Measurements from ENCODE around the gene ELAC2. TPM values are rescaled to one million over a fixed set of nuclear protein-coding genes. Genes with fewer than 3 reads are reported as not detected.

ELAC2 gene
- total and polyA plus RNA-seq, 2 donors (not counting 1 experiment from before 2014, with no cell fraction given), result 36.9 to 47.2 TPM

DNA sequence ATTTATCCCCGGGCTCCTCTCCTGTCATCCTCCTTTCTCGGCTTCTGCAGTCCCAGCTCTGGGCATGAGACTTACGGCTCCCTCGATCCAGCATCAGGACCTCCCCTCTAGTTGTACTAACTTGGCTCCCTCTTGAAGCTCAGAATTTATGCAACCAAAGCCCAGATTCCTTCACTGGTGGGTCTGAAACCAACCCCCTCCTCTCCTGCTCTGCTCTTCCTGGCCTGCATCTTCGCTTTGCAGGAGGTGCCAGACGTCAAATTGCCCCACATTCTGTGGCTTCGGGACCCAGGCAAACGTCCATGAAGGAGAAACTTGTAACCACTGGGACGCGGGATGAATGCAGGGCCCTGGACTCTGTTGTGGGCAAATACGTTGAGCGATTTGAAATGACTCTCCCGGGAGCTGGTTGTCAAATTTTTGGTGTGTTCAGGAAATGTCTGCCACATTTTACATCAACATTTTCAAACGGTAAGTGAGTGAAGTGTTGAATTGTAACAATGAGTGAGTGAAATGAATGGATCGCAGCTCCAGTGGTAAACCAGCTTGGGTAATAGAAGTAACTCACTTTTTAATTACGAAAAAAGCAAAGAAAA lies 29.3 kb upstream of the ELAC2 start:
- no peak overlapping the region for H3K27ac ChIP-seq (ENCODE audit: insufficient read depth, low read length)
- DNase-seq (ENCODE audit: low read depth in 2 of 2), result no peak
- H3K9ac ChIP-seq (ENCODE audit: insufficient read depth, low read length), result no peak overlapping the region
- no peak overlapping the region for H3K4me2 ChIP-seq (ENCODE audit: extremely low read depth, insufficient read depth, low read length)
- no peaks in the 10 kb centered on the region for H4K20me1 ChIP-seq (ENCODE audit: control insufficient read depth, extremely low read depth, insufficient read depth, low read length)
- H3K36me3 ChIP-seq (ENCODE audit: control insufficient read depth, insufficient read depth, low read length), result no peaks in the 10 kb centered on the region
- no peaks in the 10 kb centered on the region for H3K27me3 ChIP-seq (ENCODE audit: control insufficient read depth, insufficient read depth, low read length)
- no peaks in the 10 kb centered on the region for H3K4me1 ChIP-seq (ENCODE audit: control insufficient read depth, extremely low read depth, insufficient read depth, low read length)
- no peak overlapping the region for H2AFZ ChIP-seq (ENCODE audit: low read length)
- no peaks in the 10 kb centered on the region for H3K79me2 ChIP-seq (ENCODE audit: control insufficient read depth, insufficient read depth, low read length)
- TF ChIP-seq EZH2 (IDR thresholded peaks at IDR 0.05; ENCODE audit: low read length, missing control alignments), result no peak
- TF ChIP-seq, protein P1, sequence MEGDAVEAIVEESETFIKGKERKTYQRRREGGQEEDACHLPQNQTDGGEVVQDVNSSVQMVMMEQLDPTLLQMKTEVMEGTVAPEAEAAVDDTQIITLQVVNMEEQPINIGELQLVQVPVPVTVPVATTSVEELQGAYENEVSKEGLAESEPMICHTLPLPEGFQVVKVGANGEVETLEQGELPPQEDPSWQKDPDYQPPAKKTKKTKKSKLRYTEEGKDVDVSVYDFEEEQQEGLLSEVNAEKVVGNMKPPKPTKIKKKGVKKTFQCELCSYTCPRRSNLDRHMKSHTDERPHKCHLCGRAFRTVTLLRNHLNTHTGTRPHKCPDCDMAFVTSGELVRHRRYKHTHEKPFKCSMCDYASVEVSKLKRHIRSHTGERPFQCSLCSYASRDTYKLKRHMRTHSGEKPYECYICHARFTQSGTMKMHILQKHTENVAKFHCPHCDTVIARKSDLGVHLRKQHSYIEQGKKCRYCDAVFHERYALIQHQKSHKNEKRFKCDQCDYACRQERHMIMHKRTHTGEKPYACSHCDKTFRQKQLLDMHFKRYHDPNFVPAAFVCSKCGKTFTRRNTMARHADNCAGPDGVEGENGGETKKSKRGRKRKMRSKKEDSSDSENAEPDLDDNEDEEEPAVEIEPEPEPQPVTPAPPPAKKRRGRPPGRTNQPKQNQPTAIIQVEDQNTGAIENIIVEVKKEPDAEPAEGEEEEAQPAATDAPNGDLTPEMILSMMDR (conservative IDR thresholded peaks at IDR 0.05 in 1 of 2, IDR thresholded peaks at IDR 0.05 in 1 of 2; ENCODE audit: low read depth in 1 of 2, low read length in 2 of 2), result no peak
- H3K9me3 ChIP-seq (ENCODE audit: control insufficient read depth, insufficient read depth, low read depth, low read length), result no peaks in the 10 kb centered on the region
- H3K4me3 ChIP-seq (replicated peaks in 1 of 4; ENCODE audit: control extremely low read depth in 1 of 4, insufficient read depth in 1 of 4, low read depth in 3 of 4, low read length in 4 of 4), result no peak overlapping the region

DNA sequence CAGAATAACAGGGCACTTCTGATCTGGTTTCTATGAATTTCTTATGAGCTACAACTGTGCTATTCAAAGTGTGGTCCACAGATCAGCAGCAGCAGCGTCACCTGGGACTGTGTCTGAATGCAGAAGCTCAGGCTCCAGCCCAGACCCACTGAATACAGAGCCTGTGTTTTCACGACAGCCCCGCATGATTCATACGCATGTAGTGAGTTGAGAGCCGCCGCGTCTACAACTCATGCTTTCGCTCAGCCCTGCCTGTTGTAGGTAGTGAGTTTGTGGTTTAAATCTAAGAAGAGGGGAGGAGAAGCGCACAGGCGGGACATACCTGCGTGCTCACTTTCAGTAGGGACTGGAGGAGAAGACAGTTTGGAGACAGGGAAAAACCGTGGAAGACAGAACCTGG lies 28.5 kb upstream of the ELAC2 start:
- no peak for DNase-seq (ENCODE audit: low read depth in 2 of 2)
- no peak overlapping the region for H3K4me2 ChIP-seq (ENCODE audit: extremely low read depth, insufficient read depth, low read length)
- H3K4me1 ChIP-seq (ENCODE audit: control insufficient read depth, extremely low read depth, insufficient read depth, low read length), result no peaks in the 10 kb centered on the region
- H3K9me3 ChIP-seq (ENCODE audit: control insufficient read depth, insufficient read depth, low read depth, low read length), result no peaks in the 10 kb centered on the region
- H2AFZ ChIP-seq (ENCODE audit: low read length), result no peak overlapping the region
- H3K79me2 ChIP-seq (ENCODE audit: control insufficient read depth, insufficient read depth, low read length), result no peaks in the 10 kb centered on the region
- H3K9ac ChIP-seq (ENCODE audit: insufficient read depth, low read length), result no peak overlapping the region
- H3K36me3 ChIP-seq (ENCODE audit: control insufficient read depth, insufficient read depth, low read length), result no peaks in the 10 kb centered on the region
- TF ChIP-seq, protein P1 (conservative IDR thresholded peaks at IDR 0.05 in 1 of 2, IDR thresholded peaks at IDR 0.05 in 1 of 2; ENCODE audit: low read depth in 1 of 2, low read length in 2 of 2), result no peak
- TF ChIP-seq EZH2 (IDR thresholded peaks at IDR 0.05; ENCODE audit: low read length, missing control alignments), result no peak
- no peak overlapping the region for H3K4me3 ChIP-seq (replicated peaks in 1 of 4; ENCODE audit: control extremely low read depth in 1 of 4, insufficient read depth in 1 of 4, low read depth in 3 of 4, low read length in 4 of 4)
- H3K27me3 ChIP-seq (ENCODE audit: control insufficient read depth, insufficient read depth, low read length), result no peaks in the 10 kb centered on the region
- no peaks in the 10 kb centered on the region for H4K20me1 ChIP-seq (ENCODE audit: control insufficient read depth, extremely low read depth, insufficient read depth, low read length)
- H3K27ac ChIP-seq (ENCODE audit: insufficient read depth, low read length), result no peak overlapping the region

DNA sequence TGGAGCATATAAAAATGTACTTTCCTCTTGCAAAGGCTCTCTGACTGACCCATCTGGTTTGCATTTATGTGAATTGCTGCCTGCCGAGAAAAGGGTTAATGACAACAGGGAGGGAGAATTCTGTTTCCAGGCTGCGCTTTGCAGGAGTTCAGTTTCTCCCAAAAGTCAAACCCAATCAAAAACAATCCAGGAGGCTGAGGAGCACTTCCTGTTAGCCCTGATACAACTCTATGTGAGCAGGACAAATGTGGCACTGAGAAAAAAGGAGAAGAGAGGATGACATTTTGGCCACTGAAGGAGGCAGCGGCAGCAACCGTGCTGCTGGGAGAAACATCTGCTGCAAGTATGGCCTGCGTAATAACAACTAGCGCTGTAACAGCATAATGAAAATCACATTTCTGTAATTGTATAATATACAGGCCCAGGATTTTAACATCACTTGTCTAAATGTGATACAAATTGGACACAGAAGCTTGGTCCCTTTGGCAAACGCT lies 26.8 kb upstream of the ELAC2 start:
- H4K20me1 ChIP-seq (ENCODE audit: control insufficient read depth, extremely low read depth, insufficient read depth, low read length), result no peaks in the 10 kb centered on the region
- no peaks in the 10 kb centered on the region for H3K27me3 ChIP-seq (ENCODE audit: control insufficient read depth, insufficient read depth, low read length)
- no peak overlapping the region for H3K9ac ChIP-seq (ENCODE audit: insufficient read depth, low read length)
- H3K4me2 ChIP-seq (ENCODE audit: extremely low read depth, insufficient read depth, low read length), result no peak overlapping the region
- no peak overlapping the region for H3K27ac ChIP-seq (ENCODE audit: insufficient read depth, low read length)
- no peaks in the 10 kb centered on the region for H3K36me3 ChIP-seq (ENCODE audit: control insufficient read depth, insufficient read depth, low read length)
- no peak overlapping the region for H2AFZ ChIP-seq (ENCODE audit: low read length)
- no peak for DNase-seq (ENCODE audit: low read depth in 2 of 2)
- H3K79me2 ChIP-seq (ENCODE audit: control insufficient read depth, insufficient read depth, low read length), result no peaks in the 10 kb centered on the region
- H3K4me1 ChIP-seq (ENCODE audit: control insufficient read depth, extremely low read depth, insufficient read depth, low read length), result no peaks in the 10 kb centered on the region
- no peak overlapping the region for H3K4me3 ChIP-seq (replicated peaks in 1 of 4; ENCODE audit: control extremely low read depth in 1 of 4, insufficient read depth in 1 of 4, low read depth in 3 of 4, low read length in 4 of 4)
- no peak for TF ChIP-seq EZH2 (IDR thresholded peaks at IDR 0.05; ENCODE audit: low read length, missing control alignments)
- TF ChIP-seq, protein P1 (conservative IDR thresholded peaks at IDR 0.05 in 1 of 2, IDR thresholded peaks at IDR 0.05 in 1 of 2; ENCODE audit: low read depth in 1 of 2, low read length in 2 of 2), result no peak
- no peaks in the 10 kb centered on the region for H3K9me3 ChIP-seq (ENCODE audit: control insufficient read depth, insufficient read depth, low read depth, low read length)

Data from fibroblast of lung (primary cell).